ENCODE measurements around the gene LIF.

DNA sequence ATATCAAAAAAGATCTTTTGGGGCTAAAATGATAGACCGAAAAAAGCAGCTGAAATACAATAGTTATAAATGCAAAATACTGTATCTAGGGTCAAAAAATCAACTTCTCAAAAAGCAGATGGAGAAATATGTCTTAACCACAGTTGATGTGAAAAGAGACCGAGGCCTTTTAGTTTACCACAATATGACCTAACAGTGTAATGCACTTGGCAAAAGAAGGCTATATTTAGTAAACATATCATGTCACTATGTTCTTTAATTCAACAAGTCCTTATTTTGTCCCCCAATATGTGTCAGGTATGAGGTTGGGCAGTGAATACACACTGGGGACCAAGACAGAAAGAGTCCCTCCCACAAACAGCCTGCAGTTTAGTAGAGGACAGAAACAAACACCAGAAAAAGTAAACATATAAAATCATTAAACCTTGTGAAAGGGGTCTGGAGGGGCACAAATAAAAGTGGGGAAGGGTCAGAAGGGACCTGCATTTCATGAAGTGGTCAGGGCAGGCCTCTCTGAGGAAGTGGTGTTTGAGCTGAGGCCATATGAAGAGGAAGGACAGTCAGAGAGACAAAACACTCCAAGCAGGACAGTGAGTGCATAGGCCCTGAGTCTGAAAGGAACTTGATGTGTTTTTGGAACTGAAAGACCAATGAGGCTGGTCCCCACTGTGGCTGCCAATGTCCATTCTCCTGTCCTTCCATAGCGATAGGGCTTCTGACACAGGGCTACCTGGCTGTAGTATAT, 53.4 kb downstream of the LIF start:
- TF ChIP-seq EZH2 (IDR thresholded peaks at IDR 0.05; ENCODE audit: borderline replicate concordance, low read length) (no peak), CTCF (conservative IDR thresholded peaks at IDR 0.05 in 1 of 2, IDR thresholded peaks at IDR 0.05 in 1 of 2; ENCODE audit: extremely low read depth in 1 of 2, insufficient read depth in 1 of 2, low read depth in 1 of 2, low read length in 2 of 2) (no peak)

All from mammary epithelial cell (primary cell).